Thymus (tissue), 11 donors: ENCODE data around the gene DTNB. TPM values are rescaled to one million over a fixed set of nuclear protein-coding genes. Genes with fewer than 3 reads are reported as not detected.
A peak's percentile ranks its signal among the peaks of the same experiment; 100 is the strongest.
"Not testable (repeated sequence)": the region's sequence is repeated elsewhere in the genome, so short reads cannot be mapped to it uniquely, and the experiment has no call there.

ENCODE experiments used
- DNase-seq, 9 donors: peaks; one replicate each; pipeline ENCODE4 v3.0.0-alpha.2; 2013; ENCODE audit warnings: low spot score in 9 of 9, low read depth in 6 of 9, missing footprints in 1 of 9
- H3K27ac ChIP-seq, 2 donors: one replicate each; pipeline ENCODE4 v1.5.1; 2013; ENCODE audit warnings: control low read depth in 1 of 2, low read depth in 1 of 2, low read length in 1 of 2, mild to moderate bottlenecking in 1 of 2, moderate library complexity in 1 of 2
- H3K27me3 ChIP-seq, 2 donors: one replicate each; pipeline ENCODE4 v1.5.1; 2013; ENCODE audit warnings: low read length in 1 of 2; ENCODE audit not compliant: control insufficient read depth in 2 of 2, insufficient read depth in 1 of 2
- H3K36me3 ChIP-seq, 2 donors: one replicate each; pipeline ENCODE4 v1.5.1; 2013; ENCODE audit warnings: low read length in 1 of 2, mild to moderate bottlenecking in 1 of 2, moderate library complexity in 1 of 2; ENCODE audit not compliant: control insufficient read depth in 2 of 2, insufficient read depth in 2 of 2
- H3K4me1 ChIP-seq, 2 donors: one replicate each; pipeline ENCODE4 v1.5.1; 2013; ENCODE audit warnings: low read length in 2 of 2; ENCODE audit not compliant: control insufficient read depth in 2 of 2, insufficient read depth in 2 of 2
- H3K4me3 ChIP-seq, 2 donors: one replicate each; pipeline ENCODE4 v1.5.1; 2013; ENCODE audit warnings: low read length in 2 of 2, control low read depth in 1 of 2, mild to moderate bottlenecking in 1 of 2
- H3K9me3 ChIP-seq, 2 donors: one replicate each; pipeline ENCODE4 v1.5.1; 2013; ENCODE audit warnings: low read length in 1 of 2, mild to moderate bottlenecking in 1 of 2; ENCODE audit not compliant: control insufficient read depth in 2 of 2, insufficient read depth in 1 of 2
- WGBS: extraction: QIAGEN DNeasy Blood & Tissue Kit; methylation state at CpG from one replicate; pipeline ENCODE4 v1.1.7; 2013; 5-methylcytosine and 5-hydroxymethylcytosine counted together
- polyA plus RNA-seq: library from polyadenylated mRNA; stranded (reverse); fragments of 200-250 nt; gene quantifications from one replicate; pipeline ENCODE4 v1.2.3, GENCODE V29; 2013
- total RNA-seq: library from RNA; stranded (reverse); fragments of 120-200 nt; gene quantifications from one replicate; pipeline ENCODE4 v1.2.4, GENCODE V29; 2013
- donor health status: healthy.

DTNB gene
- total and polyA plus RNA-seq, 2 donors: 7.6 to 20.1 TPM

DNA sequence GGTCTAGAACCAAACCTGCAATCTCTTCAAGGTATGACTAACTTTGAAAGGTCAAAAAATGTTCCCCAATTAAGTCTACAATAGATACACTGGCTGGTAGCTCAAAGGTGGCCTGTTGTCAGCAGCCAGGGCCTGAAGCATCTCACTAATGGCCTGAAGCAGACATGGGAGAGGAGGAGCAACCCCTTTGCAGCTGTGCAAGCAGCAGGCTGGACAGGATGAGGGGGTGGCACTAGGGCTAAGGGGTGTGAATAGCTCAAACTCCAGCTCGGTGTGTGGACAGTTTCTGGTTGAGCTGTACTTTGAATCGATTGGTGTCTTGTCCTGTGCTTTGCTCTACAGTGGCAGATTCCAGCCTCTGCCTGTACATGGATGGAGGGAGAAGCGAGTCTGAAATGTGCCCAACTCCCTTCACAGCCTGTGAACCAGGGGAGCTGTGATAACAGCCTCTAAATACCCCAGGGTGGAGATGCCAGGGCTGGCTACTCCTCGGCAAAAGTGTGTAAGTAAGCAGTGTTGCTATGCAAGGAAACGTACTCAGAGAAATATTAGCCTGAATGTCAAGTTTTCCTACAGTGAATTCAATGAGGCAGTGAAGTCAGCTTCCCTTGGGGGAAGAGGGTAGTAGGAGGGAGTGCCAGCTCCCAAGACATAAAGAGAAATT lies 34.7 kb upstream of the DTNB start:
- Histone ChIP-seq H3K4me3 (no peak overlapping the region), H3K4me1 (peaks cover 0 to 2% of the 10 kb centered on the region in 2 donors), H3K27ac (no peak overlapping the region), H3K36me3 (no peaks in the 10 kb centered on the region), H3K27me3 (no peaks in the 10 kb centered on the region), H3K9me3 (no peaks in the 10 kb centered on the region)
- WGBS: 94% methylated on average over 5 of the region's 5 CpGs
- DNase-seq: no peak

DNA sequence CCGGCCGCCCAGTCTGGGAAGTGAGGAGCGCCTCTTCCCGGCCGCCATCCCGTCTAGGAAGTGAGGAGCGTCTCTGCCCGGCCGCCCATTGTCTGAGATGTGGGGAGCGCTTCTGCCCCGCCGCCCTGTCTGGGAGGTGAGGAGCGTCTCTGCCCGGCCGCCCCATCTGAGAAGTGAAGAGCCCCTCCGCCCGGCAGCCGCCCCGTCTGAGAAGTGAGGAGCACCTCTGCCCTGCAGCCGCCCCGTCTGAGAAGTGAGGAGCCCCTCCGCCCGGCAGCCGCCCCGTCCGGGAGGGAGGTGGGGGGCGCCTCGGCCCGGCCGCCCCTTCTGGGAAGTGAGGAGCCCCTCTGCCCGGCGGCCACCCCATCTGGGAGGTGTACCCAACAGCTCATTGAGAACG lies 32.2 kb upstream of the DTNB start:
- not testable (repeated sequence) for H3K27ac ChIP-seq, H3K4me3 ChIP-seq, H3K4me1 ChIP-seq, H3K9me3 ChIP-seq, DNase-seq, H3K36me3 ChIP-seq, H3K27me3 ChIP-seq
- 95% methylated on average over 33 of the region's 33 CpGs for WGBS

DNA sequence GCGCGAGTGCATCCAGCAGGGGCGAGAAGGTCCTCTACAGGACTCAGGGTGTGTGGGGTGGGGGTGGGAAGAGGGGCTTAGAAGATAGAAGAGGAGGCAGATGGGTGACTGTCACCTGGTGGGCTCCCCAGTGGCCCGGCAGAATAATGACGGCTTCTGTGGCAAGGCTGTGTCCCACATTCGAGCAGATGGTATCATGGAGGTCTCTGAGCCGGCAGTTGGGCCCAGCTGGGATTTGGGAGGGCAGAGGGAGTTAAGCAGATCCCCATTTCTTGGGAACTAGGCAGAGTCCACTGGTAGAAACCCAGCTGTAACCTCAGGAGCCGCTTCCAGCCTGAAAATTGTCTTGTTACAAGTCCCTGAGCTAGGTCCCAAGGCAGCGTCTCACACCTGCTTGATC lies 28.4 kb upstream of the DTNB start:
- Histone ChIP-seq H3K4me1 (peaks cover 0 to 3% of the 10 kb centered on the region in 2 donors), H3K9me3 (no peaks in the 10 kb centered on the region), H3K4me3 (no peak overlapping the region), H3K27ac (no peak overlapping the region), H3K36me3 (no peaks in the 10 kb centered on the region), H3K27me3 (peaks cover 0 to 21% of the 10 kb centered on the region in 2 donors)
- no peak for DNase-seq
- WGBS: 95% methylated on average over 9 of the region's 9 CpGs

DNA sequence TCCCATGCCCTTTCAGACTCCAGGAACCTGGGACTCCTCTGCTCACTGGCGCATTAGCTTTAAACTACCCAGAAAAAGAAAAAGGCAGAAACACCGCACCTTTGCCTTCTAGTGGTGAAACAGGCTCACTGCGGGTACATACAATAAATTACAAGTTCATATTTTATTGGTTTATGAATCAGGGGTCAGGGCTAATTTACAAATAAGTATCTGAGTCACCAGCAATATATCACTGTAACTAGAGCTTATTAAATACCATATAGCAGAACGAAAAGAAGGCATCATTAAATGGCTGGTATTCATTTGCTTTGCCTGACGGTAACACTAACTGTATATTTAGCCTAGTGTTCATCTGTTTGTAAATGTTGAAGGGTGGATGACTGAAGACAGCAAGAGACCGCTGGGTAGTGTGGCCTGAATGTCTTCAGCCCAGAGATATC lies 26.9 kb upstream of the DTNB start:
- Histone ChIP-seq H3K36me3 (no peaks in the 10 kb centered on the region), H3K9me3 (no peaks in the 10 kb centered on the region), H3K27me3 (peaks cover 0 to 21% of the 10 kb centered on the region in 2 donors), H3K27ac (no peak overlapping the region), H3K4me1 (peaks cover 0 to 3% of the 10 kb centered on the region in 2 donors), H3K4me3 (no peak overlapping the region)
- whole genome bisulfite sequencing: 53% methylated on average over 6 of the region's 6 CpGs
- peak in 6 of 9 donors; percentile 5 to 32 (median 15) for DNase-seq

DNA sequence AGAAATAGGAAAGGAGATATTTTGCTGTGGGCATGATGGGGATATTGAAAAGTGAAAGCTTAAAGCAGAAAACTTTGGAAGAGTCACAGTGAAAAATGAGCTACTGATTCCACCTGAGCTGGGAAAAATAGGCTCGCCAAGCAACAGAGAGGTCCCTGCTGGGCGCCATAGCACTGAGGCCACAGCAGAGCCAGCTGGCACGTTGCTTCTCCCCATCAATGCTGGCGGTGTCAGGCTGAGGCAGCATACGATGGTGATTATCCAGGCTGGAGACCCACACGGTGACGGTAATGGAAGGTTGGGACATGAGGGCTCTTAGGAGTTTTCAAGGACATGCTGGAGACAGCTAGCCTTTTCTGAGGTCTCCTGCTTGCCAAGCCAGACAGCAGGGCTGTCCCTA lies 25.8 kb upstream of the DTNB start:
- no peak overlapping the region for H3K27ac ChIP-seq
- DNase-seq: no peak
- H3K36me3 ChIP-seq: no peaks in the 10 kb centered on the region
- peaks cover 0 to 3% of the 10 kb centered on the region in 2 donors for H3K4me1 ChIP-seq
- no peaks in the 10 kb centered on the region for H3K9me3 ChIP-seq
- peaks cover 0 to 21% of the 10 kb centered on the region in 2 donors for H3K27me3 ChIP-seq
- no peak overlapping the region for H3K4me3 ChIP-seq
- 95% methylated on average over 7 of the region's 7 CpGs for WGBS

DNA sequence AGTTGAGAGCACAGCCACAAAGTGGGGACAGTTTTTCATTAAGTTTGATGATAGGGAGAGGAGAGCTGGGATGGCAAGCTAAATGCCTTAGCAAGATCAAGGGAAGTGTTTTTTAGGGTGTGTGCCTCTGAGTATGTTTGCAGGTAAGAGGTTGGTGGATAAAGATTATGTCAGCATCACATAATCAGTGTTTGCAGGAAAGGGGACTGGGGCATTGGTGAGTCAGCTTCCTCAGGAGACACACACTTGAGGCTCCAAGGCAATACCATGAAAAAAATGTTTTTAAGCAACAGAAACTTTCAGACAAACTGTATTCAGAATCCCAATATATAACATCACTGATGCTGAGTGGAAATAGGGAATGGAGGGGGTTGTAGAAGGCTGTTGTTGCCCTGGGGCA lies 25.4 kb upstream of the DTNB start:
- DNase-seq: no peak
- Histone ChIP-seq H3K27ac (no peak overlapping the region), H3K4me1 (peaks cover 0 to 3% of the 10 kb centered on the region in 2 donors), H3K36me3 (no peaks in the 10 kb centered on the region), H3K4me3 (no peak overlapping the region), H3K9me3 (no peaks in the 10 kb centered on the region), H3K27me3 (peaks cover 0 to 21% of the 10 kb centered on the region in 2 donors)

DNA sequence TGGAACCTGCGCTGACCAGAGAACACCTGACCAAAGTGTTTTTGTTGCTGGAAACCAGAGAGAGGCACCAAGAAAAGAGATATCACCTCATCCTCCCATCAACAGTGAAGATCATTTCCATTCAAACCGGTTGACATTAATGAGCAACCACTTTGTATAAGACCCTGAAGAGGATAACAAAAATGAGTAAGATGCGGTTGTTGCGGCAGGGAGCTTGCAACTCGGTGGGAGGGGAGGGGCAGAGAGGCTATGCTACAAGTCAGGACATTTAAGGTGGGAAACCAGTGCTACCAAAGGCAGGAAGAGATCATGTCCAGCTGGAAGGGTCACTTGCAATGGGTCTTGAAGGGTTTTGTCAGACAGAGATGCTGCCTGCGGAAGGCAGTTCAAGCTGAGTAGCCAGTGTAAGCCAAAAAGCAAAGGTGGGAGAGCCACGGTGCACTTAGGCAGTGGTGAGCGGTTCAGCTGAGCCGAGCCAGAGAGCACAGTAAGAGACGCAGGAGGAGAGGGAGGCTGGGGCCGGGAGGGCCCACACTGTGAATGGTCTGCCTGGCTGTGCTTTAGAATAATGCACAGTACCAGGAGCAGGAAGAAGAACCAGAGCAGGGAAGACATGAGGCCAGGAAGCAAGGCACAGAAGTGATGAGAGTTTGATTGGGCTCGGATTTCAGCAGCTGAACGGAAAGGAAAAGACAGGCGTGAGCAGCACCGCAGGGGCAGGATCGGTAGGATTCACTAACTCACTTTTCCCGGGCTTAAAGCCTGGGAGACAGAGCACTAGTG lies 24.4 kb upstream of the DTNB start:
- Histone ChIP-seq H3K27me3 (peaks cover 0 to 21% of the 10 kb centered on the region in 2 donors), H3K4me3 (no peak overlapping the region), H3K9me3 (no peaks in the 10 kb centered on the region), H3K36me3 (no peaks in the 10 kb centered on the region), H3K4me1 (peaks cover 0 to 3% of the 10 kb centered on the region in 2 donors), H3K27ac (no peak overlapping the region)
- no peak for DNase-seq
- WGBS: 89% methylated on average over 17 of the region's 17 CpGs

DNA sequence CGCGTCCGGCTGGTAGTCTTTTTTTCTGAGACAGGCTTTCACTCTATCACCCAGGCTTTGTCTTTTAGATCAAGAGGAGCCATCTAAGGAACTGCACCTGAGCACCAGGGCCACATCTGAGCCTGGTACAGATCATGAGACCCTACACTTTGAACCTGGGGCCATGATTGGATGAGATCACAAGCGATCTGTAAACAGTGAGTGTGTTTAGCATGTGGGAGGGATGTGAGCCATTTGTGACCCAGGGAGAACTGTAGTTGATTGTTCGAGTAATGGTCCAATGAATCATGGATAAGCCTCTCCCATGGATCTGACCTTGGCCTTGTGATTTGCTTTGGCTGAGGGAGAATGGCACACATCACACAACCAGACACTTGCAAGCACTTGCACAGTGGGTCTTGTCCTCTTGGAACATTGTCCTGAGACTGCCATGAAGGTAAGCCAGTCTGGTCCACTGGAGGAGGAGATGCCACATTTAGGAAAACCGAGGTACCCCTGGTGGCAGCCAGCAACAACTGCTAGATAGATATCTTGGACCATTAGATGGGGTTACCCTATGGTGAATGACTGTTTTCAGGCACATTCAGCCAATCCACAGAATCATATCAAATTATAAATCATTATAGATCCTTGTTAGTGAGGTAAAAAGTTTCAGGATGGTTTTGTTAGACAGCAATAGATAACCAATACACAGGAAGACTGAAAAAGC lies 19.5 kb upstream of the DTNB start:
- H3K4me1 ChIP-seq: peaks cover 0 to 2% of the 10 kb centered on the region in 2 donors

DNA sequence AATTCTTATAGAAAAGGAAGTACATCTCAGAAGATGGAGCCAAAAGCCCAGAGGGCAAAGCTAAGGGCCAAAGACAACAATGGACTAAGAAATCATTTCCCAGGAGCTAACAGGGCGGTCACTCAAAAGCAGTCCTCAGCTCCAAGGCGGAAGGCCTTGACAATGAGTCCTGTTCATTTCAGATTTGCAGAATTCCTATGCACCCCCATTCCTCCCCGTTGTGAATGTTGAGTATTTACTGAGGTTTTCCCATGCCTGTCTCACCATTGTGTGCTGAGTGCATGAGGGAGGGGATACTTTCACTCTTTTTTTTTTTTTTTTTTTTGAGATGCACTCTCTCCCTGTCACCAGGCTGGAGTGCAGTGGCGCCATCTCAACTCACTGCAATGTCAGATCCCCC lies 18.8 kb upstream of the DTNB start:
- Histone ChIP-seq H3K27me3 (peaks cover 0 to 2% of the 10 kb centered on the region in 2 donors), H3K4me3 (no peak overlapping the region), H3K36me3 (no peaks in the 10 kb centered on the region), H3K4me1 (no peaks in the 10 kb centered on the region), H3K27ac (no peak overlapping the region), H3K9me3 (no peaks in the 10 kb centered on the region)
- DNase-seq: no peak
- WGBS: 94% methylated on average over 4 of the region's 4 CpGs

More for the DNA sequence above, 19.5 kb upstream of the DTNB start:
- H3K4me3 ChIP-seq: no peak overlapping the region
- DNase-seq: no peak
- H3K27ac ChIP-seq: no peak overlapping the region
- peaks cover 0 to 9% of the 10 kb centered on the region in 2 donors for H3K27me3 ChIP-seq
- no peaks in the 10 kb centered on the region for H3K36me3 ChIP-seq
- WGBS: 97% methylated on average over 6 of the region's 6 CpGs
- H3K9me3 ChIP-seq: no peaks in the 10 kb centered on the region
